GM18907 (cell line): Measurements from ENCODE around the gene SLC8A2.

ENCODE experiments used
- ATAC-seq: cut with Tn5 transposase; IDR thresholded peaks from one replicate; pipeline ENCODE4 v1.9.1; 2021; ENCODE audit warnings: mild to moderate bottlenecking, moderate library complexity; ENCODE audit not compliant: unreplicated experiment

The SLC8A2 gene, protein sequence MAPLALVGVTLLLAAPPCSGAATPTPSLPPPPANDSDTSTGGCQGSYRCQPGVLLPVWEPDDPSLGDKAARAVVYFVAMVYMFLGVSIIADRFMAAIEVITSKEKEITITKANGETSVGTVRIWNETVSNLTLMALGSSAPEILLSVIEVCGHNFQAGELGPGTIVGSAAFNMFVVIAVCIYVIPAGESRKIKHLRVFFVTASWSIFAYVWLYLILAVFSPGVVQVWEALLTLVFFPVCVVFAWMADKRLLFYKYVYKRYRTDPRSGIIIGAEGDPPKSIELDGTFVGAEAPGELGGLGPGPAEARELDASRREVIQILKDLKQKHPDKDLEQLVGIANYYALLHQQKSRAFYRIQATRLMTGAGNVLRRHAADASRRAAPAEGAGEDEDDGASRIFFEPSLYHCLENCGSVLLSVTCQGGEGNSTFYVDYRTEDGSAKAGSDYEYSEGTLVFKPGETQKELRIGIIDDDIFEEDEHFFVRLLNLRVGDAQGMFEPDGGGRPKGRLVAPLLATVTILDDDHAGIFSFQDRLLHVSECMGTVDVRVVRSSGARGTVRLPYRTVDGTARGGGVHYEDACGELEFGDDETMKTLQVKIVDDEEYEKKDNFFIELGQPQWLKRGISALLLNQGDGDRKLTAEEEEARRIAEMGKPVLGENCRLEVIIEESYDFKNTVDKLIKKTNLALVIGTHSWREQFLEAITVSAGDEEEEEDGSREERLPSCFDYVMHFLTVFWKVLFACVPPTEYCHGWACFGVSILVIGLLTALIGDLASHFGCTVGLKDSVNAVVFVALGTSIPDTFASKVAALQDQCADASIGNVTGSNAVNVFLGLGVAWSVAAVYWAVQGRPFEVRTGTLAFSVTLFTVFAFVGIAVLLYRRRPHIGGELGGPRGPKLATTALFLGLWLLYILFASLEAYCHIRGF

DNA sequence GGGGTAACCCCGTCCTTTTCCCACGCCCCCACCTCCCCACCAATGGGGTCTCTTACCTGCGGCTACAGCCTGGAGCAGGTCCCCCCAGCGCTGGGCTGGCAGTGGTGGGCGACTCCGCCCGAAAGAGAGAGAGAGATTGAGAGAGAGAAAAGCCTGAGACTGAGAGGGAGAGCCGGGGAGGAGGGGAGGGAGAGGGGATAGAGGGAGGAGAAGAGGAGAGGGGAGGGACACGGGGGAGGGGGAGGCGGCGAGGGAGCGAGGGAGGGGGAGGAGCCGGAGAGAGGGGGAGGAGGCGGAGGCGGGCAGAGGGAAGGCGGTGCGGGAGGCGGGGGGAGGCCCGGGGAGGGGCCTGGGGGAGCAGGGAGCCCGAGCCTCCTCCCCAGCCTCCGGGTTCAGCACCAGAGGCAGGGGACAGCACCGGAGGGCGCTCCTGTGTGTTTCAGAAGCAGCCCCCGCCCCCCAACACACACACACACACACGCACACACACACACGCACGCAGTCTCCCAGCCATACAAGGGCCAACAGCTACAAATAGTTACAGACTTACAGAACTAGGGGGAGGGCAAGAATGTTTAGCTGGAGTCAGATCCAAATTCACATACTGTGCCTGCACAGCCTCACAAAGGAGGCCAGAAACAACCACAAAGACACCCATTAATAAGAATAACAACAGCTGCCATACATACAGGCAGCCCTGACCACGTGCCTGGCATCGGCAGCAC is at the start of gene SLC8A2:
Gene SLC8A2 (minus strand): TSS at position 161 of the 725 bp plus-strand sequence. CDS start 5,490 bp downstream, outside the sequence.
- ATAC-seq: no peak

DNA sequence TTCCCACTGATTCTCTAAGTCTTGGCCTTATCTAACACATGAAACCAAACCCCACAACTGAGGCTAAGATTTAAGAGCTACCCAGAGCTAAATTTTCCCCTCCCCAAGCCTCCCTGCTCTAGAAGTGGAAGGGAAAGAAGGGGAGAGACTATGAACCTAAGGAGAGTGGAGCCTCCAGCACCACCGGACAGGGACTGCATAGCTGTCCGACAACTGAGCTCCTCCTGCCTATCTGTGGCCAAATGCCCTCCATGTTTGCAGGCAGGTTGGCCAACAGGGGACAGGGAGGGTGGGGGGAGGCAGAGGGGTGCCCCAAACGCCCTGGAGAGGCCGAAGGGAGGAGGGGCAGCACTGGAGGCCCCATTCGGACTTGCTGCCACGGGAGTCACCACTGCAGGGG is 49.1 kb upstream of the SLC8A2 start:
- ATAC-seq: no peak

DNA sequence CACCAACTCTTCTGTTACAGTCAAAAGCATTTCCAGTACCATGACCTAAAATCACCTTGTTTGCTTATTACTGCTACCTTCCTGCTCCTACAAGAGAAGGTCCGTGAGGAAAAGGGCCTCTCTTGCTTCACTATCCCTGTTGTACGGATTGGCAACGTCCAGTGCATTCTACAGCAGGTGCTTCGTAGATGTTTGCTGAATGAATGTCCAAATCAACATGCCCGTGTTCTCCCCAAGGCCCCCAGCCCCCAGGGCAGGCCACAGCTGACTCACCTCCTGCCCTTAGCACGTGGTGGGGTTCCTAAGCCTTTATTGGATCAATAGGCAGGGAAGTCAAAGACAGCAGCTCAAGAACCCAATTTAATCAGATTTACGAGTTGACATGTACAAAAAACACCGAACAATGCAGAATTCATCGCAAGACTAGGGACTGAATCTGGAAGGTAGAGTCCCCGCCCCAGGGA is 48.7 kb upstream of the SLC8A2 start:
- ATAC-seq: no peak

DNA sequence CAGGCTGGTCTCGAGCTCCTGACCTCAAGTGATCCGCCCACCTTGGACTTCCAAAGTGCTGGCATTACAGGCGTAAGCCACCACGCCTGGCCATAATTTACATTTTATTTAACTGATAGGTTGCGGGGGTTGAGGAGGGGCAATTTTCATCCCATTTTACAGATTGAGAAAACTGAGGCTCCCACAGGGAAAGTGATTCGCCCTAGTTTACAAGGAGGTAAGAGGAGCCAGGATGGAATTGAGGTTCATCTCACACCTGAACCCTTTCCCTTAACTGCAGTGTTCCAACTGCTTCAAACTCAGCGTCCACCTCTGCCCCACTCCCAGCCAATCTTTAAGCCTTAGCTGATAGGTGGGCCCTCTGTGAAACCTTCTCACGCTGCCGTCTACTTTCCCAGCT is 47.2 kb upstream of the SLC8A2 start:
- ATAC-seq: no peak

DNA sequence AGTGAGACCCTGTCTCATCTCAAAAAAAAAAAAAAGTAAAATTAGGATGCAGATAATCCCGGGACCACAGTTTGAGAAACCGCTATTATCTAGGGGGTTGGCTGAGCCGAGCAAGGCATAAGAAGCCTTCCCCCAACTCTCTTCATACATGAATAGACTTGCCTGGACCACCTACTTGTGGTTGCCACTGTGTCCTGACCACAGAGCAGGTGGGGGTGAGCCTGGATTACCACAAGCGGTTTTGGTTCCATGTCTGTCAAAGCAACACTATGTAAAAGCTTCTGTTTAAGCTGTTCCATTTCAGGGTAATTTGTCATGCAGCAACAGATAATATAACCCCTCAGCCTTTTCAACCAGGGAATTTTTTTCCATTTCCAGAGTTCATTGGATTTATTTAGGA is 46.4 kb upstream of the SLC8A2 start:
- ATAC-seq: peak; percentile 22

DNA sequence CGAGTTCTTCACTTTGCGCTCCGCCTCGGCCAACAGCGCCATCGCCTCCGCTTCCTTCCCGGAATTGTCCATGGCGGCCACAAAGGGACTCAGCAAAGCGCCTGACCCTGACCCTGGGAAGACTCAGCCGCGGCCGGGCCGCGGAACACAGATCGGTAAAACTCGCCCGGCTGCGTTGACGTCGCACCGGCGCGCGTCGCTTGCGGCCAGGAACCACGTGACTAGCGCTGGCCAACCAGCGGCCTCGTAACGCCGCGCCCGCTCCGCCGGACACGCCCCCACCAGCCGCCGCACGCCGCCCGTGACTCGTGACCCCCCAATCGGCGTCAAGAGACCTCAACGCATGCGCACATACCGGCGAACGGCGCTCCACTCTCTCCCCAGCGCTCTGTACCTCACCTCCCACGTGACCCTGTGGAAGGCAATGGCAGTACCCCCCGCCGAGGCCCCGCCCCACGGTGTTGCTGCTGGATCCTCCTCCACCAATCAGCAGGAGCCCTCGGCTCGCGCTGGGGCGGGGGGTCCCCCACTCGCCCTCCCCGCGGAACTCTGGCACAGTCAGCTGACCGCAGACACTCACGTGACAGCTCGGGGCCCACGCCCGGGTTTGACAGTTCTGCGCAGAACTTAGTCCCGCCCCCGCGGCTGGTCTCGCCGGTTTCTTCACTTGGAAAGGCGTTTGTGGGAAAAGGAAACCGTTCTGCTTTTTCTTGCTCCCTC is 43.3 kb upstream of the SLC8A2 start, which contains the start of gene NAPA:
Gene NAPA (minus strand): TSS at position 195 of the 720 bp plus-strand sequence. CDS start 123 bp downstream, at position 72.
- peak; percentile 79 for ATAC-seq

DNA sequence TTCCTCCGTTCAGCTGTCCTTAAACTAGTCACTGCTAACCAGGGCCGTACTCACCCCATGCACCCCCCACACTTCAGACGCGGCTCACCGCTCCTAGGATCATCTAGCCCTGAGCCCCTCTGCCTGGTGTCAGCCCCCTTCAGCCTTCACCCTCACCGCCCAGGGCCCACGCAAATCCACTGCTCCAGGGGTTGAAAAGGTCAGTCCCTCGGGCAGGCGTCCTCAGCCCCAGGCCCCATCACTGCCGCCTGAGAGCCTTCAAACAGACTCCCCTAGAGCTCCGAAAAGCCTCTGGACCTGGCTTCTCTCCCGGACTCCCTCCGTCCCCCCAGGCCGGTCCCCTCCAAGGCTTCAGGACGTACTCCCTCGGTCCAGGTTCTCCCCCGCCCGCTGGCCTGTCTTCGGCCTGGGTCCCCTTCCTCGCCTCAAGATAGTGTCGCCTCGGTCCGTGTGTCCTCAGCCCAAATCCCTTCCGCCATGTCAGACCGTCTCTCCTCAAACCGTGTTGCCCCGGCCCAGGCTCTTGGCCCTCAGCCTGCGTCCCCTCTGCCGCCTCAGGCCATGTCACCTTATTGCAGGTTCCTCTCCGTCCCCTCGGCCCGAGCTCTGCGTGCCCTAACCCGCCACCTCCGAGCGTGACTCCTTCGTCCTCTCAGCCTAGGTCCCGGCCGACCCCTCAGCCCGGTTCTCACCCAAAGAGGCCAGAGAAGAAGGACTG is 42.6 kb upstream of the SLC8A2 start:
- ATAC-seq: peak; percentile 0

DNA sequence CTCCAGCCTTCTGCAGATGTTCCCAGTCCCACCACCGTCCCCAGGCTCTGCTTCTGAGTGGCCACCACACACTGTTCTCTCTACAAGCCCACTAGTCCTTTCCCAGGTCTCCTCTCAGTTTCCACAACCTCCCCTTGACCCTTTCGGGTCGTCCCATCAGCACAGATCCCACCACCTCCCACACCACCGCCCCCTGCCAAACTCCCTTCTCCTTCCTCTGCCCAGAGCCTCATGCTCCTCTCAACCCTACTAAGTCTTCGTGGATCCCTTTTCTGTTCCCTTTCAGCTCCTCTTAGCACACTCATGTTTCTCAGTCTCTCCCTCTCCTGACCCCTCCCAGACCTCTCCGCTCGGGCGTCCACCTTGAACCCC is 41.2 kb upstream of the SLC8A2 start:
- no peak for ATAC-seq

DNA sequence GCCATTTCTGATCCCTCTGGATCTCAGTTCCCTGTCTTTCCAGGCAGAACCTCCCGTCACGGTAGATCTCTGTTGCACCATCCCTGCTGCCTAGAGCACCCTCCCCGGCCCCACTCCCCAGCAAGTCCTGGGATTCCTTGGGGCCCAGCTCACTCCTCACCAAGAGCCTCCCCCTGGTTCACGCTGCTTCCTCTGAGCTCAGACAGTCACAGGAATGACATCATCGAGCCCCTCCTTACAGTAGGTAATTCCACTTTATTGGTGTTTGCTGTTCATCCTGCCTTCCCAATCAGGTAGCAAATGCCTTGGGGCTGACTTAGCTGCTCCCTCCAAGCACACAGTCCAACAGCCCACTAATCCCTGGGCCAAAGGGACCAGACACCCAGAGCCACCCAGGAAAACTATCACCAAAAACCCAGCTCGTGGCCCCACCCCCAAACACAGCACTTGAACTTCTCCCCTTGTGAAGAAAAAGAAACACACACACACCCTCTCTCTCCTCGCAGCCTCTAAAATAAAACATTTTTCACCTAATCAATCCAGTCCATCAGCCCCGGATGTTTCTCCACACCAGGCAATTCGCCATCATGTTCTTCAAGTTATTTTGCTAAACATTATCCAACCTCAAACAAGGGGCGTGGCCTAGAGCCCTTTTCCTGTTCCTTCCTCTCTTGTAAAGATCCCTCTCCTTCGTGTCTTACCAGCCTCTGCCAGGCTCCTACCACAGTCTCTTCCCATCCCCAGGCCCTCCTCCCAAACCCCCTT is 40.7 kb upstream of the SLC8A2 start:
- ATAC-seq: no peak

DNA sequence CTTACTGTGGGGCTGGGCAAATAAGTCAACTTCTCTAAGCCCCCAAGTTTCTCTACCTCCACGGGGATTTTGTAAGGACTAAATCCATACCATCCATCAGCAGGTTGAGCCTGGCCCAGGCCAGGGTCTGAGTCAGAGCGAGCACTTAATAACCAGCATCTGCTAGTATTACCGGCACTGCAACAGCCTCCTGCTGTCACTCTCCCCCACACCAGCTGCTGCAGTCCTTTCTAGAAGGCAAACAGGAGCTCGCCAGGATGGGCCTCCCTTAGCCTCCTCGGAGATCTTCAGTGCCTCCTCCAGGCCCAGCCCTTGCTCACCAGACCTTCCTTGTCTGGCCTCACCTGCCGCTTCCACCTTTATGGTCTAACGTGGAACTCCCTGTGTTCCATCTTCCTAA is 40.0 kb upstream of the SLC8A2 start:
- no peak for ATAC-seq

DNA sequence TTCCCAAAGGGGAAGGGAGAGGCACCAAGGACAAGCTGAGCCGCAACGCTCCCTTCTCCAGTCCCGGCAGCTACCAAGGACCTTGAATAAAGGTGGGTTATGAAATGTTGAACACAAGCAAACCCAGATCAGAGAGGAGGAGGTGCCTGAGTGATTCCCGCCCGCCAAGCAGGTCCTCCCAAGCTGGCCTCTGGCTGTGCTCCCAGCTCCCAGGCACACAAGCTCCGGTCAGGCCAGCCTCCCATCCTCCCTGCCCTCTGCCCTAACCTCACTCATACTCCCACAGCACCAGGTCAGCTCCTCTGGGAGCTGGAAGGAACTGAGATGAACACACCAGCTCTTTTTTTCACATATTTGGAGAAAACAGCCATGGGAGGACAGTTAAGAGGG is 39.4 kb upstream of the SLC8A2 start:
- no peak for ATAC-seq

DNA sequence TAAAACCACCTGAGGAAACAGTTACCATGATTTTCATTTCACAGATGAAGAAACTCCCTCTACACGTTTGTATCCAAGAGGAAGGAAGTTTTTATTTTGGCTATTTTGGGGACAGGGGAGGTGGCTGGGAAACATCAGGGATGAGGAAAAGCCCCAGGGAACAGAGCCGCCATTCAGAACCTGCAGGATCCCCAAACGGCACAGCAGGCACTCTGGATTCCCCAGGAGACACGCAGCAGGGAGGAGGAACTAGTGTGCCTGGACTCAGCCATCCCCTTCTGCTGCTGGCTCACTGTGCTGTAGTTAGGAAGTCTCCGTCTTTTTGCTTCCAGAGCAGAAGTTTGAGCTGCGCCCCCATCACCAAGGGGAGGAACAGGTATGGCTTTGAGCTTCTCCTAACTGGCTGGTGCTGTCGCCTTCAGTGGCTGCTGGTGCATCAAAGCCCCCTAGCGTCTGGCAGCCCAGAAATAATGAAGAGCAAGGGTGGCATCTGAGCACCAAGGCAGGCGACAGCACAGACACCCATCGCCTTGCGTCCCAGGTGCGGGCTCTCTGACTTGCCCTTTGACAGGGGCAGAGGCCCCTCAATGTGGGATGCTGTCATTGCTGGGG is 38.9 kb upstream of the SLC8A2 start:
- no peak for ATAC-seq

DNA sequence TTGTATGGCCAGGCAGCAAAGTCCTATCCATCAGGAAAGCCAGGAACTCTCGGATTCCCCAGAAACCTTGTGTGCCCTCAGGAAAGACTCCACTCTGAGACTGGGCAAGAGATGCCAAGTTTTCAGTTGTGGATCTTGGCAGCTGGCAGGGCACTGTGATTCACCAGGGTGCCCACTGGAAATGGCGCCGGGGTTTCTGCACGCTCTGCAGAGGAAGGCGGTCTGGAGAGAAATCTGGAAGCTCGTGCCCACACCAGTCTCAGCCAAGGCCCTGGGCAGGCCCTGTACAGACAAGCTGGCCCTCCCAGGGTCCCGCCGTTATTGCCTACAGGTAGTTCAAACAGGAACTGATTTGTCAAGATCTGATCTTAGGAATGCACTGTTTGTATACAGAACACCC is 38.3 kb upstream of the SLC8A2 start:
- ATAC-seq: no peak

DNA sequence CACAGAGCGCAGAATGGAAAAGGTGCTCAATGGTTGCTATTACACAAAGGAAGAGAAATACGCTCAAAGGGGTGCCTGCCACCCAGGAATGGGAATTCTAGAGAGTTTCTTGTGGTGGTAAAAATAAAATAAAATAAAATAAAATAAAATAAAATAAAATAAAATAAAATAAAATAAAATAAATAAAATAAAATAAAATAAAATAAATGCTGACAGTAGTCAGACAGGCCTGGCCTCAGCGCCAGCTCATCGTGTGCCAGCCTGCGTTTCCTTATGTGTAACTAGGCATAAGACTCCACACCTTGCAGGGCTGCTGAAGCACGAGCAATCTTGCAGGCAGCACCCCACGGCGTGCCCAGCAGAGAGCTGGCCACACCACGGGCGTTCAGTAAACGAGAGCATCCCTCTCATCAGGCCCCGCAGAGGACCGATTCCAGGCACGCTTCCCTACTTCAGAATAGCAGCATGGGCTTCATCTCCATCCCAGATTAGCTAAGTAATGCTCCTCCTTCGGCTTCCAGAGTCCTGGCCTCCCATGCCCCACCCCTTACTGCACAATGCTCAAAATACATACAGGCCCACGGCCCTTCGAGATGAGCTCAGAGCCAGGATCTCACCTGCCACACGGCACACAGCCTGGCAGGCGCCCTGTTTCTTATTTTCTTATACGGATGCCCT is 37.6 kb upstream of the SLC8A2 start:
- ATAC-seq: no peak

DNA sequence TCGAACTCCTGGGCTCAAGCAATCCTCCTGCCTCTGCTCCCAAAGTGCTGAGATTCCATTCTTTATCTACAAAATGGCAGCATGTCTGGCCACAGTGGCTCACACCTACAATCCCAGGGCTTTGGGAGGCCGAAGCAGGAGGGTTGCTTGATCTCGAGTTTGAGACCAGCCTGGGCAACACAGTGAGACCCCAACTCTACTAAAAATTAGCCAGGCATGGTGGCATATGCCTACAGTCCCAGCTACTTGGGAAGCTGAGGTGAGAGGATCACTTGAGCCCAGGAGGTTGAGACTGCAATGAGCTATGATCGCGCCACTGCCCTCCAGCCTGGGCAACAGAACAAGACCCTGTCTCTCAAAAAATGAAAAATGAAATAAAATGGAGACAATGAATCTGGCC is 37.0 kb upstream of the SLC8A2 start:
- ATAC-seq: no peak

DNA sequence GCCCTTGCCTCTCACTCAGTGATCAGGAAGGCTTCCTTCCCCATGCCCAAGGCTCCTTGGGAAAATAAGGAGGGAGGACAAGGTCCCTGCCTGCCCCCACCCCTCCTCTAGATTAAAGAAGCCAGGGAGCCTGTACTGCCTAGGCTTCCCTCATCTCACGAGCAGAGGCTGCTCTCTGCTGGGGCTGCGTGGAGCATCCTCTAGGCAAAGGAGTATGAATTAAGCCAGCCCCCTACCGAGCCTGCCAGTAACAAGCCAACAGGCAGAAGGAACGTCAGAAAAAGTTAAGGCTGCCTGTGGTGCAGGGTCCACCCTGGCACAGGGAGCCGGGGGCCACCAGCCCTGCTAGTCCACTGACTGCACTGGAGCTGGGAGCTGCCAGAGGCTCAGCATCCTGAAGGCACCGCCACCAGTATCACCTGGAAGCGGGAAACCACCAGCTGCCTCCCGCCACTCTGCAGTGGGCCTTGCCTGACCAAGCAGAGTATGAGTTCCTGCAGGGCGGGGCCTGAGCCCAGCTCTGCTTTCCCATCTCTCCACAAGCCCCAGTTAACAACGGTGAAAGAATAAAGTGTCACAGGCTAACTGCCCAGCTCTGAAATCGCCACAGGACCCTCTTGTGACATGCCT is 36.3 kb upstream of the SLC8A2 start:
- ATAC-seq: no peak

DNA sequence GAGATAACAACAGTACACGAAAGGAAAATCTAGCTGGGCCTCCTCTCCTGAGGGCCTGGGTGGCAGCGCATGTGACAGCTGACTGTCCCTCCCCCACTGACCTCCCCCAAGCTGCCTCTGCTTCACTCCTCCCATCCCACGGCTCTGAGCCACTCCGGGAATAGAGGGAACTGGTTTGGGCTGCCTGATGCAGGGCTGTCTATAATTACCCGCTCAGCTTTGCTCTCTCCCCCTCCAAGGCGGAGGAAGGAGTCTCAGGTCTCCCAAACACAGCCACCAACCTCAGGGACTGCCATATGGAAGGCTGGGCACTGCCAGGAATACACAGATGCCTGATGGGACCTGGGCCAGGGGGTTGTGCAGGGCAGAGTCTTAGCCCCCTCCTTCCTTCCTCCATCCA is 35.3 kb upstream of the SLC8A2 start:
- no peak for ATAC-seq

DNA sequence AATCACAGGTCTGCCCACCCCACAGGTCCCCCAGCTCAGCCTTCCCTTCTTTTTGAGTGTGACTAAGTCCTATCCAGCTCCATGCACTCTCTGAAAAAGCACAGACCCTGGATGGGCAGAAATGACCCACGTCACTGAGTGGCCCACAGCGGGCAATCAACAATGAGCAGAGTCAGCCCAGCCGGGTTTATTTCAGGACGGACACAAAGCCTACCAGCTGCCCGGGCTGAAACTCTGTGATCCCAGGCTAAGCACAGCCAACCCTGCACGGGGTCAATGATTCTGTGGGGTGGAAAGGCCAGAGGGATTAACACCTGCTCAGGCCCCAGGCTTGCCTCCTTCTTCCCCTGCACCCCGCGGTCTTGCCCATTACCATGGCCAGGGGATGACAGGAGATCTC is 34.8 kb upstream of the SLC8A2 start:
- ATAC-seq: no peak
